ENCODE measurements around the gene S100A6. TPM values are rescaled to one million over a fixed set of nuclear protein-coding genes. Genes with fewer than 3 reads are reported as not detected.
"Not testable (repeated sequence)": the region's sequence is repeated elsewhere in the genome, so short reads cannot be mapped to it uniquely, and the experiment has no call there.

Gene S100A6
- total and polyA plus RNA-seq, 2 experiments from 2014 or later, result 683 to 2,862 TPM

- H3K4me2 ChIP-seq (ENCODE audit: unreplicated experiment), result no peak overlapping the region
- no peak for DNase-seq
- no peak overlapping the region for H3K9ac ChIP-seq
- no peaks in the 10 kb centered on the region for H3K9me2 ChIP-seq (ENCODE audit: insufficient read depth)
- TF ChIP-seq EZH2 (IDR thresholded peaks at IDR 0.05; ENCODE audit: insufficient read depth, poor library complexity, severe bottlenecking) (no peak), EZH2phosphoT487 (IDR thresholded peaks at IDR 0.05; ENCODE audit: insufficient read depth, low read depth) (no peak)
- peaks cover 9% of the 10 kb centered on the region for H3K4me1 ChIP-seq (ENCODE audit: insufficient read depth)
- WGBS, 2 experiments (ENCODE audit: low coverage in 1 of 2, low lambda C conversion rate in 2 of 2, missing lambda C conversion rate in 2 of 2), result 65 to 70% methylated on average over 8 of the region's 8 CpGs
- H4K20me1 ChIP-seq (ENCODE audit: insufficient read depth), result no peaks in the 10 kb centered on the region
- H3F3A ChIP-seq (ENCODE audit: insufficient read depth), result peaks cover 31% of the 10 kb centered on the region
- no peaks in the 10 kb centered on the region for H3K79me2 ChIP-seq (ENCODE audit: insufficient read depth)
- no peaks in the 10 kb centered on the region for H3K36me3 ChIP-seq (ENCODE audit: low read depth)
- H3K27me3 ChIP-seq (replicated peaks; ENCODE audit: insufficient read depth), result no peaks in the 10 kb centered on the region
- H3K4me3 ChIP-seq, result no peak overlapping the region
- H2AFZ ChIP-seq, result no peak overlapping the region
- no peaks in the 10 kb centered on the region for H3K9me3 ChIP-seq (ENCODE audit: low read depth)
- H3K27ac ChIP-seq, result no peak overlapping the region
- in situ Hi-C loops (cut with MboI), result no loop called here
Measured at GRCh38 chr1:153526132-153526543, 9.7 kb downstream of the S100A6 start.

DNA sequence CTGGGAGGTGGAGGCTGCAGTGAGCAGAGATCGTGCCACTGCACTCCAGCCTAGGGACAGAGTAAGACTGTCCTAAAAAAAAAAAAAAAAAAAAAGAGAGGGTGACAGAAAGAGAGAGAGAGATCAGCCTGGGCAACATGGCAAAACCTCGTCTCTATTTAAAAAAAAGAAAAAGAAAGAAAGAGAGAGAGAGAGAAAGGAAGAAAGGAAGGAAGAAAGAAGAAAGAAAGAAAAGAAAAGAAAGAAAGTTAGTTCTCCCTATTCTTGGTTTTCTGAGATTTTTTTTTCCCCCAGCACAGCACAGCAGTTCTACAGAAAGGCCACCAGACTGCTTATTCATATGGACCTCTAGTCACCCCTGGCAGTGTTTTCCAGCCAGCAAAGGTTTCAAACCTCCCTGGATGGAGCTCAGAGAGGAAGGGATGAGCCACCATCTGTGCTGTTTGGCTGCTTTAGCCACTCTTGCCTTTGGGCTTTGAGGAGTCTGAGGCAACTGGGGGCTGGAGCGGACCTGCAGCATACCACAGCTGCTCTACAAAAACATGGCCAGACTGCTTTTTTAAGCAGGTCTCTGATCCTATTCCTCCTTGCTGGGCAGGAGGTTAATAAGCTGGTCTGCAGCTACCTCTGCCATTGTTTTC, 10.6 kb downstream of the S100A6 start:
- no peaks in the 10 kb centered on the region for H3K27me3 ChIP-seq (replicated peaks; ENCODE audit: insufficient read depth)
- H3K27ac ChIP-seq, result peak overlapping the region; percentile 35; the same call in 1 of the 2 replicates
- peak; percentile 71 for DNase-seq
- peaks cover 9% of the 10 kb centered on the region for H3K4me1 ChIP-seq (ENCODE audit: insufficient read depth)
- H3K9ac ChIP-seq, result no peak overlapping the region
- H3K36me3 ChIP-seq (ENCODE audit: low read depth), result no peaks in the 10 kb centered on the region
- 36 to 39% methylated on average over 3 of the region's 3 CpGs for WGBS, 2 experiments (ENCODE audit: low coverage in 1 of 2, low lambda C conversion rate in 2 of 2, missing lambda C conversion rate in 2 of 2)
- H2AFZ ChIP-seq, result no peak overlapping the region
- no peaks in the 10 kb centered on the region for H3K9me2 ChIP-seq (ENCODE audit: insufficient read depth)
- H3F3A ChIP-seq (ENCODE audit: insufficient read depth), result peaks cover 29% of the 10 kb centered on the region
- no peaks in the 10 kb centered on the region for H4K20me1 ChIP-seq (ENCODE audit: insufficient read depth)
- H3K4me3 ChIP-seq, result no peak overlapping the region
- no peaks in the 10 kb centered on the region for H3K79me2 ChIP-seq (ENCODE audit: insufficient read depth)
- TF ChIP-seq EZH2 (IDR thresholded peaks at IDR 0.05; ENCODE audit: insufficient read depth, poor library complexity, severe bottlenecking) (no peak), EZH2phosphoT487 (IDR thresholded peaks at IDR 0.05; ENCODE audit: insufficient read depth, low read depth) (no peak)
- in situ Hi-C loops (cut with MboI), result no loop called here
- H3K4me2 ChIP-seq (ENCODE audit: unreplicated experiment), result no peak overlapping the region
- no peaks in the 10 kb centered on the region for H3K9me3 ChIP-seq (ENCODE audit: low read depth)

DNA sequence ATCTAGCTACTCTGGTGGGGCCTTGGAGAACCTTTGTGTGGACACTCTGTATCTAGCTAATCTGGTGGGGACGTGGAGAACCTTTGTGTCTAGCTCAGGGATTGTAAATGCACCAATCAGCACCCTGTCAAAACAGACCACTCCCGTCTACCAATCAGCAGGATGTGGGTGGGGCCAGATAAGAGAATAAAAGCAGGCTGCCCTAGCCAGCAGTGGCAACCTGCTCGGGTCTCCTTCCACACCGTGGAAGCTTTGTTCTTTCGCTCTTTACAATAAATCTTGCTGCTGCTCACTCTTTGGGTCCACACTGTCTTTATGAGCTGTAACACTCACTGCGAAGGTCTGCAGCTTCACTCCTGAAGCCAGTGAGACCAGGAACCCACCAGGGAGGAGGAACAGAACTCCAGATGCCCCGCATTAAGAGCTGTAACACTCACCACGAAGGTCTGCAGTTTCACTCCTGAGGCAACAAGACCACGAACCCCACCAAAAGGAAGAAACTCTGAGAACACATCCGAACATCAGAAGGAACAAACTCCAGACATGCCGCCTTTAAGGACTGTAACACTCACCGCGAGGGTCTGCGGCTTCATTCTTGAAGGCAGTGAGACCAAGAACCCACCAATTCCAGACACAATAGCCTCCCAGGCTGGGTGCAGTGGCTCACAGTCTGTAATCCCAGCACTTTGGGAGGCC, 13.3 kb downstream of the S100A6 start:
- in situ Hi-C loops (cut with MboI), result not testable (repeated sequence)

GRCh38 chr1:153521808-153522207, 14.0 kb downstream of the S100A6 start:
- H3K4me1 ChIP-seq (ENCODE audit: insufficient read depth); DNase-seq; H3K4me2 ChIP-seq (ENCODE audit: unreplicated experiment); H2AFZ ChIP-seq; H3K79me2 ChIP-seq (ENCODE audit: insufficient read depth); H3K9ac ChIP-seq; H3K27ac ChIP-seq; H3K4me3 ChIP-seq; in situ Hi-C loops (cut with MboI); H3K9me3 ChIP-seq (ENCODE audit: low read depth); H3K36me3 ChIP-seq (ENCODE audit: low read depth); H4K20me1 ChIP-seq (ENCODE audit: insufficient read depth); H3K9me2 ChIP-seq (ENCODE audit: insufficient read depth); H3K27me3 ChIP-seq (replicated peaks; ENCODE audit: insufficient read depth): not testable (repeated sequence)
- WGBS, 2 experiments (ENCODE audit: low coverage in 1 of 2, low lambda C conversion rate in 2 of 2, missing lambda C conversion rate in 2 of 2), result 94 to 96% methylated on average over 27 to 28 of the region's 37 CpGs
- peaks cover 17% of the 10 kb centered on the region for H3F3A ChIP-seq (ENCODE audit: insufficient read depth)

More for the DNA sequence above, 13.3 kb downstream of the S100A6 start:
- H3K9me3 ChIP-seq (ENCODE audit: low read depth); H3K27ac ChIP-seq; H3K36me3 ChIP-seq (ENCODE audit: low read depth); H3K79me2 ChIP-seq (ENCODE audit: insufficient read depth); H3K4me2 ChIP-seq (ENCODE audit: unreplicated experiment); H3K27me3 ChIP-seq (replicated peaks; ENCODE audit: insufficient read depth); H3K4me1 ChIP-seq (ENCODE audit: insufficient read depth); H3K9ac ChIP-seq; H2AFZ ChIP-seq; H4K20me1 ChIP-seq (ENCODE audit: insufficient read depth); H3K4me3 ChIP-seq; H3K9me2 ChIP-seq (ENCODE audit: insufficient read depth); DNase-seq: not testable (repeated sequence)
- H3F3A ChIP-seq (ENCODE audit: insufficient read depth), result peaks cover 17% of the 10 kb centered on the region
- WGBS, 2 experiments (ENCODE audit: low coverage in 1 of 2, low lambda C conversion rate in 2 of 2, missing lambda C conversion rate in 2 of 2), result 77 to 82% methylated on average over 13 to 14 of the region's 14 CpGs
